Measurements from ENCODE around the gene TANGO6. TPM values are rescaled to one million over a fixed set of nuclear protein-coding genes. Genes with fewer than 3 reads are reported as not detected.
"Not testable (repeated sequence)": the region's sequence is repeated elsewhere in the genome, so short reads cannot be mapped to it uniquely, and the experiment has no call there.

Gene TANGO6
- total RNA-seq, 2 experiments from 2014 or later = 25.2 to 25.7 TPM

DNA sequence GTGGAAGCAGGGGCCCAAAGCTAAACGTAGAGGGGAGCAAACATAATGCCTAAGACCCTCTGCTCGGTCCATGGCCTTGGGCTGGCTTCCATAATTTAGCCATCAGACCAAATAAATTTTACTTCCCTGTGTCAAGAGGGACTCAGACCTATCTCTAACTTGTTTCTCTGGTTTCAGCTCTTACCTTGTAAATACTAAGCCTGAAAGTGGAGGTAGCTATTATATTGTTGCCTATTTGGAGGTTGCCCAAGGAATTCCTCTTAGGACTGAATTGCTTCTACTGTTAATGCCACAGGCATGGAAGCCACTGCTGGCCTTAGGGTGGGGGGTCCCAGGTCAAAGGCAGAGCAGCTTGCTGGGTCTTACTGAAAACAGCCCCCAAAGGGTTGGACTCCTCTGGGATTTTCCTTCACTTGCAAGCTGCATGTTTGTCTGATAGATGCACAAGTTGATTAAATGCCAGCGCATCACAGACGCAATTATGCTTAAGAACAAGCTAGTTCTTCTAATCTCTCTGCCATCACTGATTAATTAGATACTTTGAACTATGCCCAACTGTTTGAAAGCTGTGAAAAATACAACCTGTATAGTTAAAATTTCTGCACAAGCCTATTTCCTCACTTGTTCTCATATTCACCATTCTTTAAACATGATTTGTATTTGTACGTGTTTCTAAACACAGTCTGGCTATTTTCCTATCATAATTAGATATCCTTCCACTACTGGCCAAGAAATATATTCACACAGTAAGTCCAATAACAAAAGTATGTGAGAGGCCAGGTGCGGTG lies 194.2 kb downstream of the TANGO6 start:
- no peak overlapping the region for H3K4me3 Mint-ChIP-seq
- peaks cover 32% of the 10 kb centered on the region for H3K36me3 Mint-ChIP-seq
- H3K27ac Mint-ChIP-seq = no peak overlapping the region
- no peaks in the 10 kb centered on the region for H3K4me1 Mint-ChIP-seq (ENCODE audit: low read depth)
- intact Hi-C loops (cut with micrococcal nuclease) = no loop called here
- H3K27me3 Mint-ChIP-seq = no peaks in the 10 kb centered on the region
- ChIA-PET CTCF (no interaction called here), POLR2A (no interaction called here)
- no peaks in the 10 kb centered on the region for H3K9me3 Mint-ChIP-seq
- no peak for DNase-seq

DNA sequence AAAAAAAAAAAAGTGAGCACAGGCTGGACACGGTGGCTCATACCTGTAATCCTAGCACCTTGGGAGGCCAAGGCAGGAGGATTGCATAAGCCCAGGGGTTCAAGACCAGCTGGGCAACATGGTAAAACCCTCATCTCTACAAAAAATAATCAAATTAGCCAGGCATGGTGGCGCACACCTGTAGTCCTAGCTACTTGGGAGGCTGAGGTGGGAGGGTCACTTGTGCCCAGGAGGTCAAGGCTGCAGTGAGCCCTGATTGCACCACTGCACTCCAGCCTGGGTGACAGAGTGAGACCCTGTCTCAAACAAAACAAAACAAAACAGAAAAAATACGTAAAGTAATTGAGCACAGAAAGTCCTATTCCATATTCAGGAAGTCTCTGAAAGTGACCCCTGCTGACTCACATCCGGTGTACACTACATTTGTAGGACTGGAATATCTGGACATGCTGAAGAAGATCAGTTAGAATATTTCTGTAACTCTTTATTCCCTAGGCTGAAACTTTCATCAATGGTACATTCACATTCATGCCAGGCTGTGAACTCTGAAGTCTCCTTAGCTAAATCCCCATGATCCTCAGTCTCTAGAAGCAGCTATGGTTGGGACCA lies 196.1 kb downstream of the TANGO6 start:
- no peak for DNase-seq
- Mint-ChIP-seq H3K36me3 (peaks cover 29% of the 10 kb centered on the region), H3K4me3 (no peak overlapping the region), H3K4me1 (ENCODE audit: low read depth) (no peaks in the 10 kb centered on the region), H3K27ac (no peak overlapping the region), H3K27me3 (no peaks in the 10 kb centered on the region), H3K9me3 (no peaks in the 10 kb centered on the region)
- ChIA-PET POLR2A (no interaction called here), CTCF (interaction anchor here (0.6 kb wide), 1 partner anchor 239 kb away, joined by 4 read pairs; no protein-coding TSS in a partner anchor)
- intact Hi-C loops (cut with micrococcal nuclease) = no loop called here

DNA sequence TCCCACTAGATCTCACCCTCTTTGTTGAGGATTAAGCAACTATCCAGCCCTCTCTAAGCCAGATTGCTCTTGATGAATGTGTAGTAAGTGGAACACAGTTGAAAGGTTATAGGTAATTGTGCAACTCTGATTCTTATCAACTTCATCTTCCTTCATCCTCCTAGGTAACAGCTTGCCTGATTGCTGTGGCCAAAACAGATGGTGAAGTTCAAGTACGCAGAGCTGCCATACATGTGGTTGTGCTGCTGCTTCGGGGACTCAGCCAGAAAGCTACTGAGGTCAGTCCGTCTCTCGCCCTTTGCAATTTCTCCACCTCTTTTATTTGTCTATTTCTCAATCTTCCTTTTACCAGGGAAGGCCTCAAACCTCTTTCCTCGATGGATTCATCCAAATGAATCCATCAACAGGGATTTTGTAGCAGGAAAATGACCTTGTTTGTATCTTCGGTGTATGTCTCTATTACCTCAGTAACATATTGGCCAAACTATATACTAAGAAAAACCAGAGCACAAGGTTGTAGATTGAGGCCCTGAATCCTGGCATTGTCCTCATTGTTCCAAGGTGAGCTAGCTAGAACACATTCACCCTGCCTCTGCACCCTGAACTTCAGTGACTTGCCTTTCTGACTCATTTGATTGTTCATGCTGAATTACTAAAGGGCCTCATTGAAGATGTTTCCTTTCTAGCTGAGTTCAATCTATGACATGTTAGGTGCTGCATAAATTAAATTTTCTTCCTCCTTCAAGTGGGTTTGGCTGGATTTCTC lies 197.0 kb downstream of the TANGO6 start:
- H3K27me3 Mint-ChIP-seq = no peaks in the 10 kb centered on the region
- intact Hi-C loops (cut with micrococcal nuclease) = no loop called here
- H3K36me3 Mint-ChIP-seq = peaks cover 29% of the 10 kb centered on the region
- no peak overlapping the region for H3K27ac Mint-ChIP-seq
- no peak overlapping the region for H3K4me3 Mint-ChIP-seq
- POLR2A ChIA-PET = no interaction called here
- H3K9me3 Mint-ChIP-seq = no peaks in the 10 kb centered on the region
- no peak for DNase-seq
- H3K4me1 Mint-ChIP-seq (ENCODE audit: low read depth) = no peaks in the 10 kb centered on the region
- CTCF ChIA-PET = no interaction called here

DNA sequence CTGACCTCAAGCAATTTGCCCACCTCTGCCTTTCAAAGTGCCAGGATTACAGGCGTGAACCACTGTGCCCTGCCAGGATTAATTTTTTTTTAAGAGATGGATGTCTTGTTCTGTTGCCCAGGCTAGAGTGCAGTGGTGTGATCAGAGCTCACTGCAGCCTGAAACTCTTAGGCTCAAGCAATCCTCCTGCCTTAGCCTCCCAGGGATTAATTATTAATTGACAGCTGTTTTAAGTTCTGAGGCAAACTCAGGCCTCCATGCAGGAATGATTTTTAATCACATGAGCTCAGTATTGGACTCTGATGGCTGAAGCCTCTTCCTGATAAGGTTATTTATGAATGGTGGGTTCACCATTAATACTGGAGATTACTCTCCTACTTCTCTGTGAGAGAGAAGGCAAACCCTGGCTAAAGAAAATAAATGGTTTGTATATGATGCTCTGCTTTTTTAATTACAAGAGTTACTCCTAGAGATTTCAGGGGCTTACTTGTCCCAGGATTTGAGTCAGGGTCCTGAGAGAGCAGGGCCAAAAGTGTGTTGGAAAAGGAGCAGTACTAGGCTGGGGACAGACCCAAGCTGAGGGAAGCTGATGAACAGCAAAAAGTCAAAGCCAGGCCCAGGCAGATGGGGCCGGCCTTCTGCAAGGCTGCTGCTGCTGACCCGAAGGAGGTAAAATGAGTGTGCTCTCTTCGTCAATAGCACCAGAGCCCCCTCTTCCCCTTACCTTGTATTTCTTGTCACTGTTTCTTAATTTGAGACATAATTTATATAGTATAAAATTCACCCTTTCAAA lies 205.2 kb downstream of the TANGO6 start:
- Mint-ChIP-seq H3K9me3 (no peaks in the 10 kb centered on the region), H3K27ac (no peak overlapping the region), H3K36me3 (peaks cover 1% of the 10 kb centered on the region), H3K4me1 (ENCODE audit: low read depth) (no peaks in the 10 kb centered on the region), H3K4me3 (no peak overlapping the region), H3K27me3 (no peaks in the 10 kb centered on the region)
- intact Hi-C loops (cut with micrococcal nuclease) = no loop called here
- POLR2A ChIA-PET = no interaction called here
- CTCF ChIA-PET = interaction anchor here (1.2 kb wide), 1 partner anchor 65 kb away, joined by 3 read pairs; no protein-coding TSS in a partner anchor
- DNase-seq = no peak

DNA sequence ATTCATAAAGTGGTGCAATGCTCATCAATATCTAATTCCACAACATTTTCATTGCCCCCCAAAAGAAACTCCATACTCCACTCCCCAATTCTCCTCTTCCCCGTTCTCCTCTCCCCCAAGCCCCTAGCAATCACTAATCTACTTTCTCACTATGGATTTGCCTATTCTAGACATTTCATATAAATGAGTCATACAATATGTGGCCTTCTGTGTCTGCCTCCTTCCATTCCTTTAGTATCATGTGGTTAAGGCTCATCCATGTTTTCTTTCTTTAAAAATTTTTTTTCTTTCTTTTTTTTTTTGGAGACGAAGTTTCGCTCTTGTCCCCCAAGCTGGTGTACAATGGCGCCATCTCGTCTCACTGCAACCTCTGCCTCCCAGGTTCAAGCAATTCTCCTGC lies 205.8 kb downstream of the TANGO6 start:
- intact Hi-C loops (cut with micrococcal nuclease) = no loop called here
- POLR2A ChIA-PET = no interaction called here
- CTCF ChIA-PET = no interaction called here
- DNase-seq = no peak
- Mint-ChIP-seq H3K4me1 (ENCODE audit: low read depth) (no peaks in the 10 kb centered on the region), H3K4me3 (no peak overlapping the region), H3K27me3 (no peaks in the 10 kb centered on the region), H3K9me3 (no peaks in the 10 kb centered on the region), H3K27ac (no peak overlapping the region), H3K36me3 (peaks cover 1% of the 10 kb centered on the region)

DNA sequence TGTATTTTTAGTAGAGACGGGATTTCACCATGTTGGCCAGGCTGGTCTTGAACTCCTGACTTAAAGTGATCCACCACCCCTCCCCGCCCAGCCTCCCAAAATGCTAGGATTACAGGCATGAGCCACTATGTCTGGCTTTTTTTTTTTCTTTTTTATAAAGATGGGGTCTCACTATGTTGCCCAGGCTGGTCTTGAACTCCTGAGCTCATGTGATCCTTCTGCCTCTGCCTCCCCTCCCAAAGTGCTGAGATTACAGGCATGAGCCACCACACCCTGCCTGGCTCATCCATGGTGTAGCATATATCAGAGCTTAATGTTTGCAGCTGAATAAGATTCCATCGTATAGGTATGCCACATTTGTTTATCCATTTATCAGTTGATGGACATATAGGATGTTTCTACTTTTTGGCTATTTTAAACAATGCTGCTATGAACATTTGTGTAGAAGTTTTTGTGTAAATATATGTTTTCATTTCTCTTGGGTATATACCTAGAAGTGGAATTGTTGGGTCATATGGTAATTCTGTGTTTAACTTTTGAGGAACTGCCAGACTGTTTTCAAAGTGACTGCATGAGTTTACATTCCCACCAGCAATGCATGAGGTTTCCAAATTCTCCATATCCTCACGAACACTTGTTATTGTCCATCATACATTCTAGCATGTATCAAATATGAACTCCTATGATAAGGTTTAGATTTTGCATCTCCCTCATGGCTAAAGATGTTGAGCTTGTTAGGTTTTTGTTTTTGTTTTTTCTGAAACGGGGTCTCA lies 206.5 kb downstream of the TANGO6 start:
- DNase-seq = no peak
- no peak overlapping the region for H3K27ac Mint-ChIP-seq
- no peaks in the 10 kb centered on the region for H3K27me3 Mint-ChIP-seq
- no peaks in the 10 kb centered on the region for H3K9me3 Mint-ChIP-seq
- ChIA-PET POLR2A (no interaction called here), CTCF (interaction anchor here (0.6 kb wide), 1 partner anchor 773 kb away, joined by 3 read pairs; no protein-coding TSS in a partner anchor)
- H3K36me3 Mint-ChIP-seq = peaks cover 1% of the 10 kb centered on the region
- H3K4me3 Mint-ChIP-seq = no peak overlapping the region
- intact Hi-C loops (cut with micrococcal nuclease) = no loop called here
- H3K4me1 Mint-ChIP-seq (ENCODE audit: low read depth) = no peaks in the 10 kb centered on the region

DNA sequence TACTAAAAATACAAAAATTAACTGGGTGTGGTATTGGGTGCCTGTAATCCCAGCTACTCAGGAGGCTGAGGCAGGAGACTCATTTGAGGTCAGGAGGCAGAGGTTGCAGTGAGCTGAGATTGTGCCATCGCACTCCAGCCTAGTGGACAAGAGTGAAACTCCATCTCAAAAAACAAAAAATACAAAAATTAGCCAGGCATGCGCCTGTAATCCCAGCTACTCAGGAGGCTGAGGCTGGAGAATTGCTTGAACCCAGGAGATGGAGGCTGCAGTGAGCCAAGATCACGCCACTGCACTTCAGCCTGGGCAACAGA lies 208.1 kb downstream of the TANGO6 start:
- H3K4me3 Mint-ChIP-seq; DNase-seq; H3K27ac Mint-ChIP-seq; CTCF ChIA-PET; H3K4me1 Mint-ChIP-seq (ENCODE audit: low read depth); H3K27me3 Mint-ChIP-seq; POLR2A ChIA-PET; H3K9me3 Mint-ChIP-seq; intact Hi-C loops (cut with micrococcal nuclease); H3K36me3 Mint-ChIP-seq: not testable (repeated sequence)

DNA sequence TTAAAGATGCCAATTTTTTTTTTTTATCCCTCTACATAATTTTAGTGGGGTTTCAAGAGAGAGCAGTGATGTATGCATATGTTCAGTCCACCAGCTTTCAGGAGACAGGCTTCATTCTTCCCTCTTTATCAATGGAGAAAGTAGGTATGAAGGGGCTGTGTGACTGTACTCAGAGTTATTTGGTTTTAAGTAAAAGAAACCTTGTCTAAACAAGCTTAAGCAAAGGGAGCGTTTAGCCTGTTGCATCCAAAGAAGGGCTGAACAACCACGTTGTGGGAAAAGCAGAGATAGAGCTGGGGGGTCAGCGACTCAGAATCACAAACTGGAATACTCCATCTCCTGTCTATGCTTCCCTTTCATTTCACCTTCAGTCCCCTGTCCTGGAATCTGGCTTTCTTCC lies 211.7 kb downstream of the TANGO6 start:
- ChIA-PET CTCF (no interaction called here), POLR2A (no interaction called here)
- no peaks in the 10 kb centered on the region for H3K9me3 Mint-ChIP-seq
- H3K27me3 Mint-ChIP-seq = no peaks in the 10 kb centered on the region
- H3K4me1 Mint-ChIP-seq (ENCODE audit: low read depth) = no peaks in the 10 kb centered on the region
- H3K36me3 Mint-ChIP-seq = no peaks in the 10 kb centered on the region
- no peak overlapping the region for H3K4me3 Mint-ChIP-seq
- intact Hi-C loops (cut with micrococcal nuclease) = no loop called here
- H3K27ac Mint-ChIP-seq = no peak overlapping the region
- DNase-seq = no peak

DNA sequence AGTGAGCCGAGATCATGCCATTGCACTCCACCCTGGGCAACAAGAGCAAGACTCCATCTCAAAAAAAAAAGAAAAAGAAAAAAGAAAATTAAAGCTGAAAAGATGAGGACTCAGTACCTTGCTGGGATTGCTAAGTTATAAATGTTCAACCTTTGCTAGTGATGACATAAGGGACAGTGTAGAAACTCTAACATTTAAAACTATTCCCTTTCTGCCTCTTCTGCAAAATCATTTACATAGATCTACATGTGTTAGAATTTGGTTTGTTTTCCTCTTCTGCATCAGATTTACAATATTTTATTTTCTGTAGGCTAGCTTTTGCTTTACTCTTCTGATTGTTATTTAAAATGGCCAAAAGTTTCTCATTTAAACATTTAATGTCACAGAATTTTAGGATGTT lies 212.6 kb downstream of the TANGO6 start:
- CTCF ChIA-PET = interaction anchor here (1.1 kb wide), 1 partner anchor 154 kb away, joined by 3 read pairs; no protein-coding TSS in a partner anchor

DNA sequence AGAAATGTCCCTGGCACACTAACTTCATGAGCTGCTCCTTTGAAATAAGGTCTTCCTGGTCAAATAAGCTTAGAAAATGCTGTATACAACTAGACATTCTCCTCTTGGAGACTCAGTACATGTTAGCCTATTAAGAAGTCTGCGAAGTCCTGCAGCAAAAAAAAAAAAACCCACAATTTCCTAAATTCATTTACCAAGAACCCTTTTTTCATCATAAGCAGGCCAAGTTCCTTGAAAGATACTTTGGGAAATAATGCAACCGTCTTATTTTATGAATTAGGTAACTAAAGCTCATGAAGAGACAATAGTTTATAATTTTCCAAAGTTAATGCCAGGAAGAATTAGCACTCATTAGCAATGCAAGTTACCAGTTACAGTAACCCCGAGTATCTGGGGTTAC lies 213.1 kb downstream of the TANGO6 start:
- ChIA-PET CTCF (interaction anchor here (1.1 kb wide), 1 partner anchor 154 kb away, joined by 3 read pairs; no protein-coding TSS in a partner anchor), POLR2A (no interaction called here)
- Mint-ChIP-seq H3K36me3 (no peaks in the 10 kb centered on the region), H3K4me3 (no peak overlapping the region), H3K27ac (no peak overlapping the region), H3K4me1 (ENCODE audit: low read depth) (no peaks in the 10 kb centered on the region), H3K9me3 (no peaks in the 10 kb centered on the region), H3K27me3 (no peaks in the 10 kb centered on the region)
- intact Hi-C loops (cut with micrococcal nuclease) = no loop called here
- no peak for DNase-seq

More for the DNA sequence above, 212.6 kb downstream of the TANGO6 start:
- no peak for DNase-seq
- no peak overlapping the region for H3K4me3 Mint-ChIP-seq
- H3K27ac Mint-ChIP-seq = no peak overlapping the region
- no peaks in the 10 kb centered on the region for H3K36me3 Mint-ChIP-seq
- H3K4me1 Mint-ChIP-seq (ENCODE audit: low read depth) = no peaks in the 10 kb centered on the region
- H3K9me3 Mint-ChIP-seq = no peaks in the 10 kb centered on the region
- intact Hi-C loops (cut with micrococcal nuclease) = no loop called here
- POLR2A ChIA-PET = no interaction called here
- no peaks in the 10 kb centered on the region for H3K27me3 Mint-ChIP-seq

DNA sequence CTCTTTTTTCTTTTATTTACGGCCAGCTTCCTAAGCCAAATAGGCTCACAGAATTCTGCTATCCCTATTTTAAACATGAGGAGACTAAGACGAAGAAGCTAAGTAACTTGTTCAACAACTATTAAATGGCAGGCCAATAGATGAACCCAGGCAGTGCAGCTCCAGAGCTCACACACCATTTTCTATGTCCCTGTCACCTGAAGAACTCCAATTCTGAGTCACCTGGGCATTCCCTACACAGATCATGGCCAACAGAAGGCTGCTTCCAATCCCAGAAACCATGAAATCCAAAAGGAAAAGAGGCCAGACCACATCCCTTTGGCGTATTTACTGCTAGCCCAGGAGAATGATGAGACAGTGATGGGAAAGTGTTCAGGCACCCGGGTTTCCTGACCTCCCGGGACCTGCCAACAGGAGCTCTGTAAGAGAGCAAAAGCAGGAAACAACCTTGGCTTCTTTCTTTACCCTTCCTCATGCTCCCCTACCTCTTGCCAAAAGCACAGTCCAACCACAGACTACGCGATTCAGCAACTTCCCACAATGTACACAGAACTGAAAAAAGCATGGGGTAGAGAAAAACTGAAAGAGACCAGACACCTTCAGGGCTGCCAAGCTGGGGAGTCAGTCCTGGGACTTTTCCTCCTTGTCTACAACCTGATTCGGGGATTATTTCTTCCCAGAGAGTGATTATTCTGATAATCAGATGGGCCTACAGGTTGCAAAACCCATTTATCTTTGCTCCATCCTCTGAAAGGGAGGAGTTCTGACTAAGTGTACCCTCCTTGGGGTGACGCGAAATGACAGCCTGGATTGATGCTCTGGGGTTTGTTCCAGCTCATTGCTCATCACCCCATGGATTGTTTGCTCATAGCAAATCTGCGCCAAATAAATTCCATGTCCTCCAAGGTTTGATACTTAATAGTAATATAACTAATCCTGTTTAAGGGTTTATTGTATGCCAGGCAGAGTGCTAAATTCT lies 214.4 kb downstream of the TANGO6 start:
- CTCF ChIA-PET = no interaction called here
- intact Hi-C loops (cut with micrococcal nuclease) = no loop called here
- Mint-ChIP-seq H3K4me1 (ENCODE audit: low read depth) (no peaks in the 10 kb centered on the region), H3K4me3 (no peak overlapping the region), H3K27ac (no peak overlapping the region), H3K9me3 (no peaks in the 10 kb centered on the region), H3K27me3 (no peaks in the 10 kb centered on the region), H3K36me3 (no peaks in the 10 kb centered on the region)
- POLR2A ChIA-PET = no interaction called here
- no peak for DNase-seq
